HG02973 (cell line): Measurements from ENCODE around the gene MTX3.

Experiments used
- ATAC-seq: cut with Tn5 transposase; IDR thresholded peaks from one replicate; pipeline ENCODE4 v1.9.1; 2021; ENCODE audit warnings: moderate library complexity; ENCODE audit not compliant: unreplicated experiment

MTX3 gene

GRCh38 chr5:79936646-79937216, 54.3 kb downstream of the MTX3 start:
- no peak for ATAC-seq

DNA sequence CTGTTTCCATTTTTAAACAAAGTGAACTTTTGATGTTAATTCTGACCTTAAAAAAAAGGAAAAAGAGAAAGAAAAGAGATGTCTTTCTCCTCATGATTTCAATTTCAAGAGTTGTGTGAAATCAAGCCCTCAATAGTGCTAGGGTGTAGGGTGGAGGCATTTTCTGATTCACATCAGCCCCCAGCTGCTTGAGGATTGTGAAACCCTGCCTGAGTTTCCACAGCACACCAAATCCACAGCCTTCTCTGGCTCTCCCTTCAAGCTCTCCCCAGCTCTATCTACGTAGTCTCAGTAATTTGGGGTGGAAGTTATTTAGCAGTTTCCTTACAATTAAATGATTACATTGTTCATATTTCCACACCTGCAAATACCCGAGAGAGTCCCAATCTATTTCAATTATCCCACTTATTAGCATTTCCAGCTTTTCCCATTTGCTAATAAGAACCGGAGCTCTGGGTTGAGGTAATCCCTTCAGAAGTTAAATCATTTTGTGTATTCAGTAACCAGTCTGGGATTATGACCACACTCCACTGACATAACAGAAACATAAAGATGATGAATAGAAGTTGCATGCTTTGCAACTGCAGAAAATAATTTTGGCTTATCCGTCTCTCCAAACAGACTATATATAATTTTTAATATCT, 54.9 kb downstream of the MTX3 start:
- ATAC-seq = no peak

DNA sequence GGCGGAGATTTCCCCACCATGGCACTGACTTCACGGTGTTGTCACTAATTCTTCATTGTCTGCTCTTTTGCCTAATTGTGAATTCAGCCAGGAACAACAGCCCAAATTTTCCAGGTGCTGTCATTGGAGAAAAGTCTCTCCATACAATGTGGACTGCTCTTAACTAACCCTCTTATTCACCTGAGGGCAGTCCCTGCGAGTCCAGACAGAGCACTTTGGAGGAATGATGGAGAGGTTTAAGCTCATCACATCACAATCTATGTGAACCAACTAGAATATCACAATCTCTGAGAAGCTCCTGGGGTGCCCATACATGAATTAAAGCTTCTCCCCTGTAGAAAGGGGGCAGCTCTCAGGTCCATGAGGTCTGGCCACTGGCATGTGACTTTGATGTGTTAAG, 56.4 kb downstream of the MTX3 start:
- no peak for ATAC-seq

DNA sequence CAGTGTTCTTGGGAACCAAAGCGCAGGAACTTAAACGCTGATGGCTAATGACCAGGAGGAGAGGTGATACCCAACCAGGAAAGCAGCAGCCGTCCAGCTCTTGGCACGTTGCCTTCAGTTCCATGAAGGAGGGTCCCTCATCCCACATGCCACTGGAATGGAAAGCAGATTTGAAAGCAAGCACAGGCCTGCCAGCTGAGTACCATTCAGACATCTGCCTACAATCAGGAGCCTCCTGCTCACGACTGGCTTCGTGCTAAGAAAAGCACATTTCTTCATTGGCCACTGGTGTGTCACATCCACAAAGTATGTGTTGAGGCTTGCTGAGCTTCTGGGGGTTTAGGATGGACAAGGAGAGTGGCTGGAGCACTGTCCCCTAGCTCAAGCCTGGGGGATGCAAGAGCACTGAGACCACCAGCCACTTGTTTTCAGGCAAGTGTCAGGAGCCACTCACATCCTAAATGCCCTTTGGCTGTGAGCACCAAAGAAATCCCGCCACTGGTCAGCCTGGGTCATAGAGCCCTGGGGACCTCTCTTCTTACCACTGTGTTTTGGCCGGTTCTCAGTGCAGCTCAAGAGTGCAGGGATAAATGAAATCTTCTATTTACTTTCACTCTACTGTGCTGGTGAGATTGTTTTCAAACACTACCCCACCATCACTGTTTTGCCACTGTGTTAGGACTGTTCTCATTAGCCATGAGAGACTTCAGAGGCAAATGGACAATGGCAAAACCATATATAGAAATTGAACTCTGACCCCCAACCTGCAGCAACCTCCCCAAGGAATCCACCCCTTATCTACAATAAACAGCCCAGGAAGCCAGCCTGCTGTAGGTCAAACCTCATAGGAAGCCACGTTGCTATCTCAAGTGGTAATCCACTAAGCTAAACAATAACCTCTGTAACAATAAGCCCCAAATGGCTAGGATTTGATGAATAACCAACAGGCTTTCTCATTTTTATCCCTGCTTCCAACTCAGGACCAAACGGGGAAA, 58.3 kb downstream of the MTX3 start:
- no peak for ATAC-seq

- no peak for ATAC-seq
Observed at GRCh38 chr5:79931866-79932265, 59.2 kb downstream of the MTX3 start.

DNA sequence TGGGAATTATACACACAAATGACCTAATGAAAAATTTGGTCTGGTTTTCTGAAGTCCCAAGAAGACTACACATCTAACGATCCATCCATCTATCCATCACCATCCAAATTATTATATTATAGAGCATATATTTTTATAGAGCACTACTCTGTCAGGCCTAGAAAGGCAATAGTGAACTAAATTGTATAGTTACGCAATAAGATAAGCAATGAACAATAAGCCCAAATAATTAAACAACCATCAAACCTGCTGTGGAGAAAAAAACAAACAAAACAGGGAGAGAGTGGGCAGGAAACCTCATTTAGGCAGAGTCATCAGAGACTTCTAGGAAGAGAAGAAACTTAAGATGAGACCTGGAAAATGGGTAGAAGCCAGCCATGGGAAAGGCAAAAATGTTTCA, 59.7 kb downstream of the MTX3 start:
- ATAC-seq = no peak

DNA sequence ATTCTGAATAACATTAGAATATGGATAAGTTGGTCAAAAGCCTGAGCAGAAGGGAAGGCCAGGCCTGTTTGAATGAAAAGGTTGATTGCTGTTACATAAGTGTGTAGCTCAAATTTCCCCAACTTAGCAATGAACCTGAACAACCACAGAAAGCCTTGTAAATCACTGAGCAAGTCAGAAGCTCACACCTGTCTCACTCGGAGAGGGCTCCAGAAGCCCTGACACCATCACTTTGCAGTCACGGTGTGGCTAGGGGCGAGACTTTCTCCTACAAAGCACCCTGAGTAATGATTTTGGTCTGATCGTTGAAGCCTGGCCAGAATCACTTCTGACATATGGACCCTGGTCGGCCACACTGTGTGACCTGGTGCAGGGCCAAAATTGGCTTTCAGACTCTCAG, 62.0 kb downstream of the MTX3 start:
- no peak for ATAC-seq
